Stimulated activated CD8-positive, alpha-beta memory T cell treated with anti-CD3 and anti-CD28 coated beads, Interleukin-7, amount 100 ng/mL, for 1 hour (primary cell): Measurements from ENCODE around the gene DZANK1.
"Not testable (repeated sequence)": the region's sequence is repeated elsewhere in the genome, so short reads cannot be mapped to it uniquely, and the experiment has no call there.

Source experiments
- DNase-seq, 2 donors: peaks; one replicate each; pipeline ENCODE4 v3.0.0-alpha.2; 2020; ENCODE audit warnings: low read depth in 2 of 2

Gene DZANK1

GRCh38 chr20:18377896-18378481 is 88.8 kb downstream of the DZANK1 start:
- DNase-seq = no peak

DNA sequence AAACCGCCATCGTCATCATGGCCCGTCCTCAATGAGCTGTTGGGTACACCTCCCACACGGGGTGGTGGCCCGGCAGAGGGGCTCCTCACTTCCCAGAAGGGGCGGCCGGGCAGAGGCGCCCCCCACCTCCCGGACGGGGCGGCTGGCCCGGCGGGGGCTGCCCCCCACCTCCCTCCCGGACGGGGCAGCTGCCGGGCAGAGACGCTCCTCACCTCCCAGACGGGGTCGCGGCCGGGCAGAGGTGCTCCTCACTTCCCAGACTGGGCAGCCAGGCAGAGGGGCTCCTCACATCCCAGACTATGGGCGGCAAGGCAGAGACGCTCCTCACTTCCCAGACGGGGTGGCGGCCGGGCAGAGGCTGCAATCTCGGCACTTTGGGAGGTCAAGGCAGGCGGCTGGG is 91.3 kb downstream of the DZANK1 start:
- not testable (repeated sequence) for DNase-seq

DNA sequence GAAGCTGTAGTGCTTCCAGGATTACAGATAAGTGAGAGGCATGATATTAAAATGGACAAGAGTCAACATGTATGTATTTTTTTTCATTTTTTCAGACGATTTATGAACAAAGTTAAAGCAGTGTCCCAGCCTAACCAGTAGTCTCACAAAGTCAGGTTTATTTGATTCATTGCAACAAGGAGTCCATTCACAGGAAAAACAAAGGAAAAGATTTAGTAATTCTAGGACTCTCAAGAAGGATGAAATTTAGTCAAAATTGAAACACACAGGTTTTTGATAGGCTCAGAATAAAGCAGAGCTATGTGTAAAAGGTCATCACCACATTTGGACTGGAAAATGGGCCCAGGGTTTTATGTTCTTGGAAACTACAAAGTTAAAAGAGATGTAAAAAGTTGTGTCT is 94.5 kb downstream of the DZANK1 start:
- DNase-seq = no peak

- no peak for DNase-seq
These were observed 102.1 kb downstream of the DZANK1 start for GRCh38 chr20:18364768-18365167.

DNA sequence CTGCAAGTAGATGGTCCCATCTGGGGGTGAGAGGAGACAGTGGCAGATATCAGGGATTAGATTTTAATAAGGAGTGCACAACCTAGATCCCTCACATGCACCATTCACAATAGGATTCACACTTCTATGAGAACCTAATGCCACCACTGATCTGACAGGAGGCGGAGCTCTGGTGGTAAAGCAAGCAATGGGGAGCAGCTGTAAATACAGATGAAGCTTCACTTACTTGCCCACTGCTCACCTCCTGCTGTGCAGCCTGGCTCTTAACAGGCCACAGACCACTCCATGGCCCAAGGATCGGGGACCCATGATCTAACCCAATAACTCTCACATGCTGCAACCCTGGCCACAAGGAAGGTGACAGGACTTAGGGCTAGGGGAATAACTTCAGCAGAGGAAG is 103.1 kb downstream of the DZANK1 start:
- no peak for DNase-seq

DNA sequence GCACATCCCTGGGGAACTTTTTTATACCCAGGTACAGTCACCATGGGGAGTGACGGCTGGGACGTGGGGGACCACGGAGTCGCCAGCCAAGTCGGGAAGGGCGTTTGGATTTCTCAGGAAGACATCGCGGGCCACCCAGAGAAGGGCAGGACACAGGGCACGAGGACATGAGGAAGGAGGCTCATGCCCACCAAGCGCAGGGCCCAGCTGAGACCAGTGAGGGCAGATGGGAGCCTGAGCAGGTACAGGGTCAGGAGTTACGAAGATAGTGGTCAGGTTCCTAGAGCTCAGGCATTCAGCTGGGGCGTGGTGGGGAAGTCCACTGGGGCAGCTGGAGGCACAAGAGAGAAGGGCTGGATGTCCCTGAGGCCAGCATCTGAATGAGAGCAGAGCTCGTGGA is 103.9 kb downstream of the DZANK1 start:
- DNase-seq = no peak

GRCh38 chr20:18361678-18362077 is 105.2 kb downstream of the DZANK1 start:
- no peak for DNase-seq

- DNase-seq = no peak
These were observed 106.2 kb downstream of the DZANK1 start for GRCh38 chr20:18360635-18361034.

DNA sequence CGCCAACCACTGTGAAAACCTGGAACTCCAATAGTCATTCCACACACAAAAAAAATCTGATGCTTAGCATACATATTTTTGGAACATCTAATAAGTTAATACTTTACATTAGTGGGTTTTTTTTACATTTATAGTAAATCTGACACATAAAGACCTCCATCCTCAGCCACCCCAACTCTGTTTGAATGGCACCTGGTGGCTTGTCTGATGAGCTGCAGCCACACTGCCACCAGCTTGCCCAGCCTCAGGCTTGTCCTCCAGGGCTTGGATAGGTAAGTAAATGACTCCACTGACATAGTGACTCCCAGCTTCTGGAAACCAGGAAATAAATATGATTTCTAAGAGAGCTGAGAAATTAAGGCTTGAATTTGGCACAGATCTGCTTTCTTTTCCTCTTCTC is 107.0 kb downstream of the DZANK1 start:
- DNase-seq = no peak

DNA sequence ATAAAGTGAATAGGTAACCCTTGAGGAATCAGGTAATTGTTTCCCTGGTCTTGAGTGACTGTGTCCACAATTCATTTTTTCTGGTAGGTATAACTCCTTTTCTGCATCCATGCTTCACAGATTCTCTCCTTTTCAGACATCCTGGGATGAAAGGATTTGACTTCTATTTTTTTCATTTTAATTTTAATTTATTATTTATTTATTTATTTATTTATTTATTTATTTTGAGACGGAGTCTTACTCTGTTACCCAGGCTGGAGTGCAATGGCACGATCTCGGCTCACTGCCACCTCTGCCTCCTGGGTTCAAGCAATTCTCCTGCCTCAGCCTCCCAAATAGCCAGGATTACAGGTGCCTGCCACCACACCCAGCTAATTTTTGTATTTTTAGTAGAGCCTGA is 117.1 kb downstream of the DZANK1 start:
- DNase-seq = not testable (repeated sequence)
